Uterus (tissue), 2 donors: Measurements from ENCODE around the gene MRPL1.

Source experiments
- CTCF ChIP-seq, 4 experiments: fragments of 200-600 bp in 2 of 4; fragments of 450-650 bp in 2 of 4; sonication (generic) in 2 of 4; IDR thresholded peaks; one replicate each; pipeline ENCODE4 v1.5.1; 2016 to 2019; ENCODE audit warnings: antibody characterized with exemption in 4 of 4, mild to moderate bottlenecking in 2 of 4, moderate library complexity in 1 of 4
- POLR2A ChIP-seq, 2 donors: fragments of 450-650 bp; IDR thresholded peaks; one replicate each; pipeline ENCODE4 v1.6.1; 2016; ENCODE audit warnings: antibody characterized with exemption in 2 of 2, mild to moderate bottlenecking in 1 of 2, moderate library complexity in 1 of 2

- TF ChIP-seq CTCF (IDR thresholded peaks at IDR 0.05) (no peak), POLR2A (IDR thresholded peaks at IDR 0.05) (no peak)
Measured at GRCh38 chr4:77903186-77903585, 40.6 kb downstream of the MRPL1 start.
